Thyroid gland (tissue), 4 donors: Measurements from ENCODE around the gene ATL1. TPM values are rescaled to one million over a fixed set of nuclear protein-coding genes. Genes with fewer than 3 reads are reported as not detected.

Experiments
- DNase-seq, 2 donors: peaks; one replicate each; pipeline ENCODE4 v3.0.0-alpha.2; 2019
- H3K27ac ChIP-seq, 3 donors: fragments of 200-600 bp; sonication (generic); 1 replicate in 2 of 3; 2 replicates in 1 of 3; pipeline ENCODE4 v1.5.1; 2016 to 2019; ENCODE audit warnings: mild to moderate bottlenecking in 1 of 3, moderate library complexity in 1 of 3
- H3K27me3 ChIP-seq: fragments of 200-600 bp; sonication (generic); one replicate; pipeline ENCODE4 v1.5.1; 2019
- H3K36me3 ChIP-seq, 2 donors: fragments of 200-600 bp; sonication (generic); one replicate each; pipeline ENCODE4 v1.5.1; 2016 to 2019
- H3K4me1 ChIP-seq, 2 donors: fragments of 200-600 bp; sonication (generic); one replicate each; pipeline ENCODE4 v1.5.1; 2017 to 2019
- H3K4me3 ChIP-seq, 3 donors: fragments of 200-600 bp; sonication (generic); replicated peaks in 1 of 3; 1 replicate in 2 of 3; 2 replicates in 1 of 3; pipeline ENCODE4 v1.5.1; 2016; ENCODE audit warnings: mild to moderate bottlenecking in 1 of 3
- H3K9me3 ChIP-seq: fragments of 200-600 bp; sonication (generic); one replicate; pipeline ENCODE4 v1.5.1; 2017
- POLR2A ChIP-seq, 2 donors: fragments of 450-650 bp; IDR thresholded peaks; one replicate each; pipeline ENCODE4 v1.6.1; 2017; ENCODE audit warnings: antibody characterized with exemption in 2 of 2, mild to moderate bottlenecking in 2 of 2, moderate library complexity in 1 of 2
- WGBS, 2 donors: methylation state at CpG; one replicate each; pipeline ENCODE4 v1.1.5; 2017; 5-methylcytosine and 5-hydroxymethylcytosine counted together
- intact Hi-C: fragments of 100-400 bp; cut with DNase I; formaldehyde crosslinking; loops from one replicate; pipeline ENCODE4 v1.15.1; 2023
- small RNA-seq: library from RNA; depleted of rRNA; stranded (forward); fragments of <200 nt; gene quantifications from one replicate; pipeline ENCODE3, GENCODE V24; 2016
- total RNA-seq, 4 donors: library from RNA; depleted of rRNA; stranded (reverse); fragments of >200 nt; gene quantifications; one replicate each; pipeline ENCODE4 v1.2.3, GENCODE V29; 2016
- TF ChIP-seq, protein P1 (sequence below), 6 experiments: fragments of 200-600 bp in 3 of 6; fragments of 450-650 bp in 3 of 6; sonication (generic) in 3 of 6; IDR thresholded peaks; one replicate each; pipeline ENCODE4 v1.5.1; 2016 to 2019; ENCODE audit warnings: antibody characterized with exemption in 6 of 6, mild to moderate bottlenecking in 2 of 6, inconsistent platforms in 1 of 6, moderate library complexity in 1 of 6

Gene ATL1
- total RNA-seq, 4 donors from 2014 or later, result 2.1 to 5.4 (median 4.6) TPM

DNA sequence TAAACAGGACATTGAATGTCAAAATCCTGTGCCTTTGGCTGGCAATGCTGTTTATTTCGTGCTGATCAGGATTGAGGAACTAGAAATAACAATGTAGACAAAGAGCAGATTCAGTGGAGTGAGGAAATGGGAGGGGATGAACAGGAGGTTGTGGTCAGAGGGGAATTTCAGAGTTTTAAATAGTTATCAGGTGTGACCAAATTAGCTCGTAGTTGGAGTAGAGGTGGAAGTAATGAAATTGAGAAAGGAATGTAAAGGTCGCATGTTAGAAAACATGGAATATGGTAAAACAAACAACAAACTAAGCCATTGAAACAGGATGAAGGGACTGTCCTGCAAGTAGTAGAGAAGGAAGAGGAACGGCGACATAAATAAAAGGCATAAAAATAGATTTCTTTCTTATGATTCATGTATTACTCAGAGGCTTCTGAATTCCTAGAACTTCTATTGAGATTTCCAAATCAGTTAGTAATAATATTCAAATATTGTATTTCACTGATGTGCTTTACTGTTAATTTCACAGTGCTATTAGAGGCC lies 117.7 kb downstream of the ATL1 start:
- DNase-seq, result no peak
- peaks cover 10% of the 10 kb centered on the region in 2 donors for H3K4me1 ChIP-seq
- no peaks in the 10 kb centered on the region for H3K9me3 ChIP-seq
- intact Hi-C loops, result no loop called here
- H3K27me3 ChIP-seq, result no peaks in the 10 kb centered on the region
- TF ChIP-seq, protein P1, sequence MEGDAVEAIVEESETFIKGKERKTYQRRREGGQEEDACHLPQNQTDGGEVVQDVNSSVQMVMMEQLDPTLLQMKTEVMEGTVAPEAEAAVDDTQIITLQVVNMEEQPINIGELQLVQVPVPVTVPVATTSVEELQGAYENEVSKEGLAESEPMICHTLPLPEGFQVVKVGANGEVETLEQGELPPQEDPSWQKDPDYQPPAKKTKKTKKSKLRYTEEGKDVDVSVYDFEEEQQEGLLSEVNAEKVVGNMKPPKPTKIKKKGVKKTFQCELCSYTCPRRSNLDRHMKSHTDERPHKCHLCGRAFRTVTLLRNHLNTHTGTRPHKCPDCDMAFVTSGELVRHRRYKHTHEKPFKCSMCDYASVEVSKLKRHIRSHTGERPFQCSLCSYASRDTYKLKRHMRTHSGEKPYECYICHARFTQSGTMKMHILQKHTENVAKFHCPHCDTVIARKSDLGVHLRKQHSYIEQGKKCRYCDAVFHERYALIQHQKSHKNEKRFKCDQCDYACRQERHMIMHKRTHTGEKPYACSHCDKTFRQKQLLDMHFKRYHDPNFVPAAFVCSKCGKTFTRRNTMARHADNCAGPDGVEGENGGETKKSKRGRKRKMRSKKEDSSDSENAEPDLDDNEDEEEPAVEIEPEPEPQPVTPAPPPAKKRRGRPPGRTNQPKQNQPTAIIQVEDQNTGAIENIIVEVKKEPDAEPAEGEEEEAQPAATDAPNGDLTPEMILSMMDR (IDR thresholded peaks at IDR 0.05), result no peak
- no peak for TF ChIP-seq POLR2A (IDR thresholded peaks at IDR 0.05)
- peak overlapping the region in 2 of 3 donors; percentile 10 to 57 for H3K27ac ChIP-seq
- no peak overlapping the region for H3K4me3 ChIP-seq
- H3K36me3 ChIP-seq, result no peaks in the 10 kb centered on the region
- 28 to 37% methylated on average over 5 of the region's 5 CpGs for WGBS, 2 donors

DNA sequence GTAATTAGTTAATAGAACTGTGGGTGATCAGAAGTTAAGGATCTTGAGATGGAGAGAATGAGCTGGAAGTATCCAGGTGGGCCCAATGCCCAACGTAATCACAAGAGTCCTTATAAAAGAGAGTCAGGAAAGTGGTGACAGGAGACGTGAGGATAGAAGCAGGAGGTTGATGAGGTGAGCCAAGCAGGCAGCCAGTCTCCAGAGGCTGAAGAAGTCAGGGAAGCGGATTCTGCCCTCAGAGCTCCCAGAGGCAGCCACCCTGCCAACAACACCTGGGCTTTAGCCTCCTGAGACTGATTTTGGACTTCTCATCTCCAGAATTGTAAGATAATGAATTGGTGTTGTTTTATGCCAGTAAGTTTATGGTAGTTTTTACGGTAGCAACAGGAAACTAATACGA lies 118.2 kb downstream of the ATL1 start:
- peaks cover 10% of the 10 kb centered on the region in 2 donors for H3K4me1 ChIP-seq
- intact Hi-C loops, result no loop called here
- H3K9me3 ChIP-seq, result no peaks in the 10 kb centered on the region
- WGBS, 2 donors, result 66 to 68% methylated on average over 5 of the region's 5 CpGs
- DNase-seq, result peak in 1 of 2 donors; percentile 3
- no peaks in the 10 kb centered on the region for H3K36me3 ChIP-seq
- no peaks in the 10 kb centered on the region for H3K27me3 ChIP-seq
- no peak for TF ChIP-seq POLR2A (IDR thresholded peaks at IDR 0.05)
- TF ChIP-seq, protein P1 (IDR thresholded peaks at IDR 0.05), result no peak
- H3K4me3 ChIP-seq, result no peak overlapping the region
- peak overlapping the region in 2 of 3 donors; percentile 10 to 57 for H3K27ac ChIP-seq

DNA sequence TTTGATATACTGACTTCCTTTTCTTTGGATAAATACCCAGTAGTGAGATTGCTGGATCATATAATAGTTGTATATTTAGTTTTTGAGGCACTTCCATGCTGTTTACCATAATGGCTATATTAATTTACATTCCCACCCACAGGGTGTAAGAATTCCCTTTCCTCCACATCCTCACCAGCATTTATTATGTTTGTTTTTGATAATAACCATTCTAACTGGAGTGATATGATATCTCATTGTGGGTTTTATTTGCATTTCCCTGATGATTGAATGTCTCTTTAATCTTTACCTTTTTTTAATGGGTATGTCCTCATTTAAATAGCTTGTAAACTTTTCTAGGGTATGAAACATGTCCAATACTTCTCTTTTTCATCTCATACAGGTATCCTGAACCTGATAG lies 119.7 kb downstream of the ATL1 start:
- Histone ChIP-seq H3K4me3 (no peak overlapping the region), H3K27ac (no peak overlapping the region), H3K27me3 (no peaks in the 10 kb centered on the region), H3K4me1 (peaks cover 10% of the 10 kb centered on the region in 2 donors), H3K9me3 (no peaks in the 10 kb centered on the region), H3K36me3 (no peaks in the 10 kb centered on the region)
- no peak for DNase-seq
- intact Hi-C loops, result no loop called here
- TF ChIP-seq, protein P1 (IDR thresholded peaks at IDR 0.05), result no peak
- no peak for TF ChIP-seq POLR2A (IDR thresholded peaks at IDR 0.05)

Small RNA genes within 50 kb of the gene (small RNA-seq; reads per million reads assigned to genes)
- gene RN7SL452P (not detected), gene SNRPGP1 (not detected)

Other genes starting within 250 kb of the ATL1 start
- 10 to 100 TPM in 2 of 4 donors, 1 to 10 TPM in 2; 8.7 to 10.9 (median 9.7) TPM for gene L2HGDH, start 247.9 kb upstream of the ATL1 start, total RNA-seq
- gene DMAC2L, start 247.8 kb upstream of the ATL1 start, total RNA-seq, result 10 to 100 TPM; 15.2 to 44.2 (median 32.8) TPM
- gene CDKL1, start 163.3 kb upstream of the ATL1 start, total RNA-seq, result 10 to 100 TPM; 18.6 to 37.9 (median 35.5) TPM
- gene MAP4K5, start 27.6 kb upstream of the ATL1 start, total RNA-seq, result 100 to 1,000 TPM; 139 to 259 (median 153) TPM
- 10 to 100 TPM; 40.2 to 72.4 (median 48.6) TPM for gene SAV1, start 108.2 kb downstream of the ATL1 start, total RNA-seq